Measurements from ENCODE around the gene FSTL4. TPM values are rescaled to one million over a fixed set of nuclear protein-coding genes. Genes with fewer than 3 reads are reported as not detected.

The FSTL4 gene
- total RNA-seq, 4 donors from 2014 or later = 0.22 to 0.47 (median 0.27) TPM; not detected in 1

GRCh38 chr5:133309166-133309795 lies 303.1 kb downstream of the FSTL4 start:
- no peak overlapping the region for H3K27ac ChIP-seq
- TF ChIP-seq EP300 (IDR thresholded peaks at IDR 0.05) = no peak
- no peak for TF ChIP-seq CTCF (IDR thresholded peaks at IDR 0.05)
- no peak for TF ChIP-seq POLR2AphosphoS5 (IDR thresholded peaks at IDR 0.05)
- TF ChIP-seq POLR2A (IDR thresholded peaks at IDR 0.05) = no peak
- H3K4me3 ChIP-seq = no peak overlapping the region
- 69 to 78% methylated on average over 4 of the region's 6 CpGs for WGBS, 2 donors (ENCODE audit: low coverage in 1 of 2)
- H3K9me3 ChIP-seq = no peaks in the 10 kb centered on the region
- no peaks in the 10 kb centered on the region for H3K4me1 ChIP-seq
- no peak for ATAC-seq
- peaks cover 14% of the 10 kb centered on the region for H3K27me3 ChIP-seq
- no peaks in the 10 kb centered on the region for H3K36me3 ChIP-seq

- 78 to 89% methylated on average over 4 to 5 of the region's 6 CpGs for WGBS, 2 donors (ENCODE audit: low coverage in 1 of 2)
- TF ChIP-seq EP300 (IDR thresholded peaks at IDR 0.05) (no peak), POLR2A (IDR thresholded peaks at IDR 0.05) (no peak), POLR2AphosphoS5 (IDR thresholded peaks at IDR 0.05) (no peak), CTCF (IDR thresholded peaks at IDR 0.05) (no peak)
- Histone ChIP-seq H3K4me3 (no peak overlapping the region), H3K36me3 (no peaks in the 10 kb centered on the region), H3K4me1 (no peaks in the 10 kb centered on the region), H3K27ac (no peak overlapping the region), H3K9me3 (no peaks in the 10 kb centered on the region), H3K27me3 (peaks cover 6% of the 10 kb centered on the region)
- ATAC-seq = no peak
These were observed 305.1 kb downstream of the FSTL4 start for GRCh38 chr5:133307275-133307674.

- Histone ChIP-seq H3K27me3 (peaks cover 4% of the 10 kb centered on the region), H3K9me3 (no peaks in the 10 kb centered on the region), H3K4me3 (no peak overlapping the region), H3K36me3 (no peaks in the 10 kb centered on the region), H3K4me1 (no peaks in the 10 kb centered on the region), H3K27ac (no peak overlapping the region)
- TF ChIP-seq CTCF (IDR thresholded peaks at IDR 0.05) = no peak
- no peak for TF ChIP-seq EP300 (IDR thresholded peaks at IDR 0.05)
- TF ChIP-seq POLR2A (IDR thresholded peaks at IDR 0.05) = no peak
- TF ChIP-seq POLR2AphosphoS5 (IDR thresholded peaks at IDR 0.05) = no peak
- no peak for ATAC-seq
- no CpG with 5 or more reads among the region's 2 CpGs for WGBS, 2 donors (ENCODE audit: low coverage in 1 of 2)
These were observed 307.6 kb downstream of the FSTL4 start for GRCh38 chr5:133304707-133305216.

- 39 to 73% methylated on average over 2 of the region's 2 CpGs for WGBS, 2 donors (ENCODE audit: low coverage in 1 of 2)
- ATAC-seq = no peak
- TF ChIP-seq CTCF (IDR thresholded peaks at IDR 0.05) = no peak
- no peak for TF ChIP-seq POLR2AphosphoS5 (IDR thresholded peaks at IDR 0.05)
- no peak for TF ChIP-seq EP300 (IDR thresholded peaks at IDR 0.05)
- TF ChIP-seq POLR2A (IDR thresholded peaks at IDR 0.05) = no peak
- Histone ChIP-seq H3K4me1 (no peaks in the 10 kb centered on the region), H3K9me3 (no peaks in the 10 kb centered on the region), H3K27ac (no peak overlapping the region), H3K27me3 (peaks cover 4% of the 10 kb centered on the region), H3K4me3 (no peak overlapping the region), H3K36me3 (no peaks in the 10 kb centered on the region)
These were observed 308.2 kb downstream of the FSTL4 start for GRCh38 chr5:133304178-133304577.

GRCh38 chr5:133303298-133303697 lies 309.0 kb downstream of the FSTL4 start:
- Histone ChIP-seq H3K36me3 (no peaks in the 10 kb centered on the region), H3K9me3 (no peaks in the 10 kb centered on the region), H3K4me3 (no peak overlapping the region), H3K4me1 (no peaks in the 10 kb centered on the region), H3K27ac (no peak overlapping the region), H3K27me3 (peaks cover 4% of the 10 kb centered on the region)
- no CpG with 5 or more reads among the region's 2 CpGs for whole genome bisulfite sequencing, 2 donors (ENCODE audit: low coverage in 1 of 2)
- TF ChIP-seq EP300 (IDR thresholded peaks at IDR 0.05) = no peak
- TF ChIP-seq POLR2A (IDR thresholded peaks at IDR 0.05) = no peak
- no peak for TF ChIP-seq CTCF (IDR thresholded peaks at IDR 0.05)
- no peak for TF ChIP-seq POLR2AphosphoS5 (IDR thresholded peaks at IDR 0.05)
- no peak for ATAC-seq
